ELR (cell line): ENCODE data around the gene PARVG.

Experiments
- DNase-seq: peaks from one replicate; pipeline ENCODE4 v3.0.0-alpha.2; 2015; ENCODE audit warnings: low read depth

Gene PARVG

GRCh38 chr22:44181033-44181911, 547 bp downstream of the PARVG start:
- no peak for DNase-seq

- DNase-seq, result no peak
Observed at GRCh38 chr22:44181912-44182587, 1.3 kb downstream of the PARVG start.

- no peak for DNase-seq
Observed at GRCh38 chr22:44182588-44183286, 2.0 kb downstream of the PARVG start.

- DNase-seq, result no peak
Observed at GRCh38 chr22:44183287-44183588, 2.5 kb downstream of the PARVG start.

- DNase-seq, result no peak
Observed at GRCh38 chr22:44184006-44184405, 3.3 kb downstream of the PARVG start.

GRCh38 chr22:44185237-44186120, 4.8 kb downstream of the PARVG start:
- DNase-seq, result no peak

GRCh38 chr22:44186121-44186510, 5.4 kb downstream of the PARVG start:
- DNase-seq, result no peak

- DNase-seq, result no peak
Observed at GRCh38 chr22:44186737-44187136, 6.0 kb downstream of the PARVG start.

GRCh38 chr22:44187652-44188230, 7.0 kb downstream of the PARVG start:
- DNase-seq, result no peak

GRCh38 chr22:44188316-44188715, 7.6 kb downstream of the PARVG start:
- no peak for DNase-seq

GRCh38 chr22:44188986-44189630, 8.4 kb downstream of the PARVG start:
- no peak for DNase-seq

GRCh38 chr22:44190381-44190976, 9.8 kb downstream of the PARVG start:
- DNase-seq, result no peak

- DNase-seq, result peak; percentile 16
Observed at GRCh38 chr22:44191036-44191454, 10.3 kb downstream of the PARVG start.

- peak; percentile 39 for DNase-seq
Observed at GRCh38 chr22:44192098-44192815, 11.5 kb downstream of the PARVG start.

GRCh38 chr22:44192816-44193534, 12.2 kb downstream of the PARVG start:
- no peak for DNase-seq

- no peak for DNase-seq
Observed at GRCh38 chr22:44193535-44193891, 12.8 kb downstream of the PARVG start.

- no peak for DNase-seq
Observed at GRCh38 chr22:44194569-44194968, 13.8 kb downstream of the PARVG start.

- no peak for DNase-seq
Observed at GRCh38 chr22:44195189-44195871, 14.6 kb downstream of the PARVG start.

- DNase-seq, result no peak
Observed at GRCh38 chr22:44196241-44196640, 15.5 kb downstream of the PARVG start.
